ENCODE data around the gene PRRT3. TPM values are rescaled to one million over a fixed set of nuclear protein-coding genes. Genes with fewer than 3 reads are reported as not detected.

The PRRT3 gene
- polyA plus RNA-seq, 1 experiment, result 3.4 TPM

DNA sequence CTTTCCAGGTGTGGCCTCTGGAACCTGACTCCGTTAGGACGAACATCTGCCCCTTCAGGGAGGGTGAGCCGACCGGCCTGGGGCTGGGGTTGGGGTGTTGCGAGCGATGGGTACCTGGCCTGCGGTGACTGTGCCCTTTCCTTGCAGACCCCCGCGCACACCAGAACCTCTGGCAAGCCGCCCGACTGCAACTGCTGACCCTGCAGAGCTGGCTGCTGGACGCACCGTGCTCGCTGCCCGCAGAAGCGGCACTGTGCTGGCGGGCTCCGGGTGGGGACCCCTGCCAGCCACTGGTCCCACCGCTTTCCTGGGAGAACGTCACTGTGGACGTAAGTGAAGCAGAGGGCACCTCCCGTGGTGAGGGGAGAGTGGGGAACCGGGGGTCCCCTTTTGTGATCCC lies 24.1 kb downstream of the PRRT3 start:
- CTCF ChIA-PET, result no interaction called here
- POLR2A ChIA-PET, result no interaction called here
- Histone ChIP-seq H3K27ac (ENCODE audit: low read depth, low read length) (no peak overlapping the region), H3K27me3 (ENCODE audit: control insufficient read depth, insufficient read depth, low read length) (no peaks in the 10 kb centered on the region), H3K4me3 (ENCODE audit: low read depth, low read length) (no peak overlapping the region), H3K9me3 (ENCODE audit: control insufficient read depth, insufficient read depth, low read length) (no peaks in the 10 kb centered on the region; the same call in 1 of the 2 replicates)
- TF ChIP-seq, protein P1, sequence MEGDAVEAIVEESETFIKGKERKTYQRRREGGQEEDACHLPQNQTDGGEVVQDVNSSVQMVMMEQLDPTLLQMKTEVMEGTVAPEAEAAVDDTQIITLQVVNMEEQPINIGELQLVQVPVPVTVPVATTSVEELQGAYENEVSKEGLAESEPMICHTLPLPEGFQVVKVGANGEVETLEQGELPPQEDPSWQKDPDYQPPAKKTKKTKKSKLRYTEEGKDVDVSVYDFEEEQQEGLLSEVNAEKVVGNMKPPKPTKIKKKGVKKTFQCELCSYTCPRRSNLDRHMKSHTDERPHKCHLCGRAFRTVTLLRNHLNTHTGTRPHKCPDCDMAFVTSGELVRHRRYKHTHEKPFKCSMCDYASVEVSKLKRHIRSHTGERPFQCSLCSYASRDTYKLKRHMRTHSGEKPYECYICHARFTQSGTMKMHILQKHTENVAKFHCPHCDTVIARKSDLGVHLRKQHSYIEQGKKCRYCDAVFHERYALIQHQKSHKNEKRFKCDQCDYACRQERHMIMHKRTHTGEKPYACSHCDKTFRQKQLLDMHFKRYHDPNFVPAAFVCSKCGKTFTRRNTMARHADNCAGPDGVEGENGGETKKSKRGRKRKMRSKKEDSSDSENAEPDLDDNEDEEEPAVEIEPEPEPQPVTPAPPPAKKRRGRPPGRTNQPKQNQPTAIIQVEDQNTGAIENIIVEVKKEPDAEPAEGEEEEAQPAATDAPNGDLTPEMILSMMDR (IDR thresholded peaks at IDR 0.05; ENCODE audit: low read depth, low read length), result no peak
- DNase-seq (ENCODE audit: low read depth, low spot score), result no peak

GRCh38 chr3:9918261-9919038 lies 33.8 kb downstream of the PRRT3 start:
- POLR2A ChIA-PET, result no interaction called here

DNA sequence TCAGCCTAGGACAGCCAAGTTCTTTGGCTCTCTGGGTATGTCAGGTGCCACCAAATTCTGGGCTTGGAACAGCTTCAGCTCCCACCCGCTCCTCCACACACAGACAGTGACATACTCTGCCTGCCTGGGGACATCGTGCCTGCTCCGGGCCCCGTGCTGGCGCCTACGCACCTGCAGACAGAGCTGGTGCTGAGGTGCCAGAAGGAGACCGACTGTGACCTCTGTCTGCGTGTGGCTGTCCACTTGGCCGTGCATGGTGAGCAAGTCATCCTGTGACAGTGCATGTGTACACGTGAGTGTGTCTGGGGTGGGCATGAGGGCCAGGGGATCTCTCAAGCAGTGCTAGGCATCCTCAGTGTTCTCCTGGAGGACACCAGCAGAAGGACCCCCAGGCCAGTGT lies 34.4 kb downstream of the PRRT3 start:
- TF ChIP-seq, protein P1 (IDR thresholded peaks at IDR 0.05; ENCODE audit: low read depth, low read length), result no peak
- no peak for DNase-seq (ENCODE audit: low read depth, low spot score)
- H3K9me3 ChIP-seq (ENCODE audit: control insufficient read depth, insufficient read depth, low read length), result no peaks in the 10 kb centered on the region; the same call in 1 of the 2 replicates
- POLR2A ChIA-PET, result no interaction called here
- no peaks in the 10 kb centered on the region for H3K27me3 ChIP-seq (ENCODE audit: control insufficient read depth, insufficient read depth, low read length)
- CTCF ChIA-PET, result no interaction called here
- H3K27ac ChIP-seq (ENCODE audit: low read depth, low read length), result no peak overlapping the region
- H3K4me3 ChIP-seq (ENCODE audit: low read depth, low read length), result peak overlapping the region; percentile 66

More at GRCh38 chr3:9918261-9919038, 33.8 kb downstream of the PRRT3 start:
- no peaks in the 10 kb centered on the region; the same call in 1 of the 2 replicates for H3K9me3 ChIP-seq (ENCODE audit: control insufficient read depth, insufficient read depth, low read length)
- CTCF ChIA-PET, result no interaction called here
- H3K27ac ChIP-seq (ENCODE audit: low read depth, low read length), result no peak overlapping the region
- TF ChIP-seq, protein P1 (IDR thresholded peaks at IDR 0.05; ENCODE audit: low read depth, low read length), result no peak
- H3K4me3 ChIP-seq (ENCODE audit: low read depth, low read length), result no peak overlapping the region
- H3K27me3 ChIP-seq (ENCODE audit: control insufficient read depth, insufficient read depth, low read length), result no peaks in the 10 kb centered on the region
- DNase-seq (ENCODE audit: low read depth, low spot score), result no peak

GRCh38 chr3:9916734-9917680 lies 35.2 kb downstream of the PRRT3 start, which contains the start of gene IL17RC:
IL17RC (plus strand) TSS chr3:9917098; CDS start chr3:9917316, 218 bp downstream.
- Histone ChIP-seq H3K9me3 (ENCODE audit: control insufficient read depth, insufficient read depth, low read length) (no peaks in the 10 kb centered on the region; the same call in 1 of the 2 replicates), H3K27ac (ENCODE audit: low read depth, low read length) (peak within 1 kb of the TSS; percentile 81), H3K4me3 (ENCODE audit: low read depth, low read length) (peak within 1 kb of the TSS; percentile 66), H3K27me3 (ENCODE audit: control insufficient read depth, insufficient read depth, low read length) (no peaks in the 10 kb centered on the region)
- CTCF ChIA-PET, result interaction anchor here (1.0 to 2.6 kb wide), 2 partner anchors 14 to 30 kb away, joined by 5 to 17 read pairs; no protein-coding TSS in a partner anchor
- POLR2A ChIA-PET, result interaction anchor here (1.5 to 1.6 kb wide), 2 partner anchors 52 to 124 kb away, joined by 3 read pairs; partner anchors contain the start of gene ARPC4
- TF ChIP-seq, protein P1 (IDR thresholded peaks at IDR 0.05; ENCODE audit: low read depth, low read length), result no peak
- DNase-seq (ENCODE audit: low read depth, low spot score), result peak; percentile 39
